HepG2 (cell line): ENCODE results near the gene MED4. TPM values are rescaled to one million over a fixed set of nuclear protein-coding genes. Genes with fewer than 3 reads are reported as not detected.

Experiments used
- ARID3A ChIP-seq: IDR thresholded peaks from 2 replicates; pipeline ENCODE4 v1.6.1; 2012; ENCODE audit warnings: low read depth, low read length, improper control_type of control experiment
- CHCHD3 ChIP-seq: sonication (generic); formaldehyde crosslinking; IDR thresholded peaks from 2 replicates; pipeline ENCODE4 v1.8.0; 2022; ENCODE audit warnings: mild to moderate bottlenecking, missing genetic modification reagents, moderate library complexity
- CSRNP2 ChIP-seq: sonication (generic); formaldehyde crosslinking; conservative IDR thresholded peaks from 2 replicates; pipeline ENCODE4 v1.8.0; 2022; ENCODE audit warnings: low read depth, missing genetic modification reagents
- HOXA7 ChIP-seq: sonication (generic); formaldehyde crosslinking; IDR thresholded peaks from 2 replicates; pipeline ENCODE4 v1.8.1; 2022; ENCODE audit warnings: mild to moderate bottlenecking, missing genetic modification reagents, moderate library complexity
- ISL2 ChIP-seq: sonication (generic); formaldehyde crosslinking; IDR thresholded peaks from 2 replicates; pipeline ENCODE4 v1.5.0; 2020; ENCODE audit warnings: missing genetic modification reagents
- KDM5A ChIP-seq: fragments of 200-600 bp; sonication (generic); IDR thresholded peaks from 2 replicates; pipeline ENCODE4 v1.7.0; 2018; ENCODE audit warnings: antibody characterized with exemption, mild to moderate bottlenecking, low read length, borderline replicate concordance
- KLF13 ChIP-seq: sonication (generic); formaldehyde crosslinking; IDR thresholded peaks from 2 replicates; pipeline ENCODE4 v1.4.0; 2020; ENCODE audit warnings: mild to moderate bottlenecking, missing genetic modification reagents
- MIER3 ChIP-seq: IDR thresholded peaks from 2 replicates; pipeline ENCODE4 v1.6.1; 2016; ENCODE audit warnings: missing compliant biosample characterization, borderline replicate concordance
- PCBP2 ChIP-seq: fragments of 200-400 bp; formaldehyde crosslinking; optimal IDR thresholded peaks from 2 replicates; pipeline ENCODE3; 2018; ENCODE audit warnings: low read length, low read depth; ENCODE audit not compliant: poor library complexity, severe bottlenecking
- PITX1 ChIP-seq: sonication (generic); formaldehyde crosslinking; IDR thresholded peaks from 2 replicates; pipeline ENCODE4 v1.5.1; 2020; ENCODE audit warnings: mild to moderate bottlenecking, missing genetic modification reagents
- SATB2 ChIP-seq: sonication (generic); formaldehyde crosslinking; IDR thresholded peaks from 2 replicates; pipeline ENCODE4 v1.5.0; 2020; ENCODE audit warnings: missing genetic modification reagents
- SMC3 ChIP-seq: IDR thresholded peaks from 2 replicates; pipeline ENCODE4 v1.6.1; 2011; ENCODE audit warnings: low read length, improper control_type of control experiment
- SNAPC2 ChIP-seq: sonication (generic); formaldehyde crosslinking; IDR thresholded peaks from 2 replicates; pipeline ENCODE4 v1.8.1; 2022; ENCODE audit warnings: mild to moderate bottlenecking, missing genetic modification reagents
- ZNF3 ChIP-seq: IDR thresholded peaks from 2 replicates; pipeline ENCODE4 v1.7.0; 2017; ENCODE audit warnings: inconsistent platforms
- ZNF503 ChIP-seq: sonication (generic); formaldehyde crosslinking; IDR thresholded peaks from 2 replicates; pipeline ENCODE4 v1.4.0; 2020; ENCODE audit warnings: missing genetic modification reagents
- ZNF510 ChIP-seq: sonication (generic); formaldehyde crosslinking; IDR thresholded peaks from 2 replicates; pipeline ENCODE4 v1.4.0; 2020; ENCODE audit warnings: low read depth, mild to moderate bottlenecking, missing genetic modification reagents
- ZNF563 ChIP-seq: sonication (generic); formaldehyde crosslinking; IDR thresholded peaks from 2 replicates; pipeline ENCODE4 v1.8.0; 2022; ENCODE audit warnings: mild to moderate bottlenecking, moderate library complexity, missing genetic modification reagents
- ZNF816 ChIP-seq: sonication (generic); formaldehyde crosslinking; IDR thresholded peaks from 2 replicates; pipeline ENCODE4 v1.8.0; 2022; ENCODE audit warnings: missing genetic modification reagents, mild to moderate bottlenecking, borderline replicate concordance
- polyA plus RNA-seq, 8 experiments: library from polyadenylated mRNA; depleted of rRNA in 3 of 8; stranded (reverse) in 7 of 8; unstranded in 1 of 8; fragments of >200 nt; fragmentation: Illumina TruSeq in 4 of 8; extraction: Trizol in 4 of 8; gene quantifications; 2 replicates each; pipeline versions ENCODE4 v1.2.1 to v1.2.3, GENCODE V29; 2011 to 2016; ENCODE audit warnings: low read depth in 4 of 8, missing spikeins in 1 of 8, mixed read lengths in 1 of 8; ENCODE audit not compliant: insufficient read depth in 1 of 8
- total RNA-seq, 5 experiments: library from RNA; depleted of rRNA; stranded (reverse); fragments of >200 nt; fragmentation: Illumina TruSeq; extraction: Trizol; gene quantifications; 2 replicates each; pipeline ENCODE4 v1.2.3, GENCODE V29; 2016; ENCODE audit warnings: low read depth in 1 of 5
- TF ChIP-seq, protein P1 (sequence below): IDR thresholded peaks from 2 replicates; pipeline ENCODE4 v1.6.1; 2016; ENCODE audit warnings: low read depth, borderline replicate concordance
- TF ChIP-seq, protein P2 (sequence below): sonication (generic); formaldehyde crosslinking; IDR thresholded peaks from 2 replicates; pipeline ENCODE4 v1.4.0; 2020; ENCODE audit warnings: missing genetic modification reagents, borderline replicate concordance

MED4 gene
- total and polyA plus RNA-seq, 2 of the 13 experiments (the other 11 are each of a cell fraction or from before 2014, with no cell fraction given), result 49.4 to 57.8 TPM

DNA sequence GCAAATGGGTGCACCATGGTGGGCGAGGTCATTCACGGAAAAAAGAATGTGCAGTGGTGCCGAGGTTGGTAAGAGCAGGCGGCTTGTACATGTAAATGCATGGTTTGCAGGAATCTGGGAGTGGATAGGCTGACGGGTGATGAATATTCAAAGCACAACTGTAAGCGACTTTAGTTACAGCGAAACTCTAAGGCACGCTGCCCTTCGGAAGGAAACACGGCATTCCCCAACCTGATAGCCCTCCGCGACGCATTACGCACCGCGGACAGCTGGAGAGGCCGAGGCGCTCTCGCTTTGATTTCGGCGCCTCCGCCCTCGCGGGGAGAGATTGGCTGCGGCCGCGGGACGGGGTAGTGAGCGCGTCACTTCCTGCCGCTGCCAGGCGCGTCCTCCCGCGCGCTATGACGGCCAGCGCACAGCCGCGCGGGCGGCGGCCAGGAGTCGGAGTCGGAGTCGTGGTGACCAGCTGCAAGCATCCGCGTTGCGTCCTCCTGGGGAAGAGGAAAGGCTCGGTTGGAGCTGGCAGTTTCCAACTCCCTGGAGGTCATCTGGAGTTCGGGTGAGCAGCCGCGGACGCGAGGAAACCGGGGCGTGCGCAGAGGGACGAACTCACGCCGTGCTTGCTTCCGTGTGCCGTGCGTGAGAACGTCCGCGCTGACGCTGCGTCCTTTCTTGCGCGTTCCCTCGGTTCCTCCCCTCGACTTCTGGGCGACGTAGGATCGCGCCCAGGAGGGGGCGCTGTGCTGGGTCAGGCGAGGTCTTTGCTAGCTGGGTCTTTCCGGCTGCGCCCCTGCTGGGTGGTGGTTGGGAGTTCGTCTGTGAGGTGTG lies 57.3 kb downstream of the MED4 start, which contains the start of gene NUDT15 (continued):
- TF ChIP-seq KDM5A (peak; percentile 66; the same call in 1 of the 2 replicates), ZNF563 (CRISPR knock-in tag) (peak; percentile 74; the same call in 1 of the 2 replicates), ISL2 (CRISPR knock-in tag) (peak; percentile 70; the same call in 1 of the 2 replicates), ZNF503 (CRISPR knock-in tag) (no peak; the same call in 1 of the 2 replicates), KLF13 (CRISPR knock-in tag) (no peak), PCBP2 (no peak), ZNF3 (no peak), ZNF816 (CRISPR knock-in tag) (0 out of 2 replicates have a peak, but pooled peaks have one; percentile 65), CSRNP2 (CRISPR knock-in tag) (peak; percentile 88; the same call in 1 of the 2 replicates), SMC3 (peak; percentile 13; the same call in 1 of the 2 replicates), CHCHD3 (peak; percentile 93; the same call in 1 of the 2 replicates), SATB2 (CRISPR knock-in tag) (no peak; the same call in 1 of the 2 replicates), SNAPC2 (CRISPR knock-in tag) (peak; percentile 88), ZNF510 (peak; percentile 98), ARID3A (0 out of 2 replicates have a peak, but pooled peaks have one; percentile 19), PITX1 (0 out of 2 replicates have a peak, but pooled peaks have one; percentile 42), MIER3 (CRISPR knock-in tag) (peak; percentile 33; the same call in 1 of the 2 replicates), HOXA7 (CRISPR knock-in tag) (0 out of 2 replicates have a peak, but pooled peaks have one; percentile 87)
- TF ChIP-seq, protein P1, sequence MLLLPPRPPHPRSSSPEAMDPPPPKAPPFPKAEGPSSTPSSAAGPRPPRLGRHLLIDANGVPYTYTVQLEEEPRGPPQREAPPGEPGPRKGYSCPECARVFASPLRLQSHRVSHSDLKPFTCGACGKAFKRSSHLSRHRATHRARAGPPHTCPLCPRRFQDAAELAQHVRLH, result peak; percentile 87; the same call in 1 of the 2 replicates
- TF ChIP-seq, protein P2, sequence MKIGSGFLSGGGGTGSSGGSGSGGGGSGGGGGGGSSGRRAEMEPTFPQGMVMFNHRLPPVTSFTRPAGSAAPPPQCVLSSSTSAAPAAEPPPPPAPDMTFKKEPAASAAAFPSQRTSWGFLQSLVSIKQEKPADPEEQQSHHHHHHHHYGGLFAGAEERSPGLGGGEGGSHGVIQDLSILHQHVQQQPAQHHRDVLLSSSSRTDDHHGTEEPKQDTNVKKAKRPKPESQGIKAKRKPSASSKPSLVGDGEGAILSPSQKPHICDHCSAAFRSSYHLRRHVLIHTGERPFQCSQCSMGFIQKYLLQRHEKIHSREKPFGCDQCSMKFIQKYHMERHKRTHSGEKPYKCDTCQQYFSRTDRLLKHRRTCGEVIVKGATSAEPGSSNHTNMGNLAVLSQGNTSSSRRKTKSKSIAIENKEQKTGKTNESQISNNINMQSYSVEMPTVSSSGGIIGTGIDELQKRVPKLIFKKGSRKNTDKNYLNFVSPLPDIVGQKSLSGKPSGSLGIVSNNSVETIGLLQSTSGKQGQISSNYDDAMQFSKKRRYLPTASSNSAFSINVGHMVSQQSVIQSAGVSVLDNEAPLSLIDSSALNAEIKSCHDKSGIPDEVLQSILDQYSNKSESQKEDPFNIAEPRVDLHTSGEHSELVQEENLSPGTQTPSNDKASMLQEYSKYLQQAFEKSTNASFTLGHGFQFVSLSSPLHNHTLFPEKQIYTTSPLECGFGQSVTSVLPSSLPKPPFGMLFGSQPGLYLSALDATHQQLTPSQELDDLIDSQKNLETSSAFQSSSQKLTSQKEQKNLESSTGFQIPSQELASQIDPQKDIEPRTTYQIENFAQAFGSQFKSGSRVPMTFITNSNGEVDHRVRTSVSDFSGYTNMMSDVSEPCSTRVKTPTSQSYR (CRISPR knock-in tag), result peak; percentile 13; the same call in 1 of the 2 replicates
- TF ChIP-seq, all 625 proteins: peak for 413
